Suprapubic skin (tissue), 3 donors: ENCODE data around the gene TMEM236.

Source experiments
- CTCF ChIP-seq, 2 donors: fragments of 200-600 bp in 1 of 2; fragments of 450-650 bp in 1 of 2; sonication (generic) in 1 of 2; IDR thresholded peaks; one replicate each; pipeline ENCODE4 v1.5.1; 2016 to 2019; ENCODE audit warnings: antibody characterized with exemption in 2 of 2, mild to moderate bottlenecking in 1 of 2, moderate library complexity in 1 of 2
- POLR2AphosphoS5 ChIP-seq, 3 donors: sonication (generic); formaldehyde crosslinking; IDR thresholded peaks; one replicate each; pipeline ENCODE4 v1.6.1; 2017; ENCODE audit warnings: antibody characterized with exemption in 3 of 3

GRCh38 chr10:17756557-17757217, 4.7 kb downstream of the TMEM236 start:
- TF ChIP-seq CTCF (IDR thresholded peaks at IDR 0.05) (no peak), POLR2AphosphoS5 (IDR thresholded peaks at IDR 0.05) (no peak)
